RWPE1 (cell line): ENCODE results near the gene S100G.
A peak's percentile ranks its signal among the peaks of the same experiment; 100 is the strongest.

Experiments used
- CTCF ChIA-PET: fragments of 350-600 bp; sonication (Branson Sonifier 250); formaldehyde crosslinking; extraction: SDS; loops from one replicate; lab custom pipeline; 2021; lab: Yijun Ruan, JAX
- POLR2A ChIA-PET: fragments of 400-600 bp; formaldehyde crosslinking; extraction: SDS; loops from one replicate; lab custom pipeline; 2020; ENCODE audit warnings: antibody characterized with exemption; ENCODE audit not compliant: low non-redundant PET; lab: Yijun Ruan, JAX
- DNase-seq: peaks from one replicate; pipeline ENCODE4 v3.0.0; 2012; ENCODE audit warnings: low spot score
- H3K27ac ChIP-seq: fragments of 450-650 bp; 2 replicates; pipeline ENCODE4 v1.5.1; 2017
- CTCF ChIP-seq: fragments of 450-650 bp; conservative IDR thresholded peaks from 2 replicates; pipeline ENCODE4 v1.5.1; 2017; ENCODE audit warnings: low read depth, mild to moderate bottlenecking

Gene S100G

GRCh38 chrX:16633754-16634153 lies 16.2 kb upstream of the S100G start:
- no peak overlapping the region for H3K27ac ChIP-seq
- no peak for DNase-seq
- no peak for TF ChIP-seq CTCF
- ChIA-PET POLR2A (no interaction called here), CTCF (no interaction called here)

DNA sequence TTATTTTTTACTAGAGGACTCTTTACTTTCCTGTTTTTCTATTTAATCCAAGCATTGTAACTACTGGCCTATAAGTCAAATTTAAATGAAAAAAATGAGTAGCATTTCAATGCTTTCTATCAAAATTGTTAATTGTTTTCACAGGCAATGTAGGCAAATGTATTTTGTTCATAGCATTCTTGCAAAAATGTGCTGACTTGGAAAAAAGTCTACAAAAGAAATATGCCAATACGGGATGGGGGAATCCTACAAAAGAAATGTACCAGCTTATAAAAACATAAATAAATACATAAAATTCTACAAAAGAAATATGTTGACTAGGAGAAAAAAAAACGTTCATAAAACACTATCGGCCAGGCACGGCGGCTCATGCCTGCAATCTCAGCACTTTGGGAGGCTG lies 14.9 kb upstream of the S100G start:
- TF ChIP-seq CTCF: no peak
- CTCF ChIA-PET: no interaction called here
- POLR2A ChIA-PET: no interaction called here
- no peak for DNase-seq
- H3K27ac ChIP-seq: no peak overlapping the region

DNA sequence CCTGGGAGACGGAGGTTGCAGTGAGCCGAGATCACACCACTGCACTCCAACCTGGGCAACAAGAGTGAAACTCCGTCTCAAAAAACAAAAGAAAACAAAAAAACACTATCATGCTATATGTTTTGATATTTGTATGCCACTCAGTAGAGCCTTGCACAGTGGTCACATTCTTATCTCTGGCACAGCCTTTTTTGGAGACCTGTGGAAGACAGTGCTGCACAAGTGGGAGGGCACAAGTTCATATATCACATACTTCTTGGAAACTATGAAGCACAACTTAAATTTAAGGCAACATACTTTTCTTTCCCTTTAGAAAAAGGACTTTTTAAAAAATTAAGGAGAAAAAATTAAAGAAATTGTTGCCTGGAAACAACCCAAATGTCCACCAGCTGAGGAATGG lies 14.4 kb upstream of the S100G start:
- CTCF ChIA-PET: no interaction called here
- POLR2A ChIA-PET: no interaction called here
- no peak for TF ChIP-seq CTCF
- no peak overlapping the region for H3K27ac ChIP-seq
- DNase-seq: no peak

DNA sequence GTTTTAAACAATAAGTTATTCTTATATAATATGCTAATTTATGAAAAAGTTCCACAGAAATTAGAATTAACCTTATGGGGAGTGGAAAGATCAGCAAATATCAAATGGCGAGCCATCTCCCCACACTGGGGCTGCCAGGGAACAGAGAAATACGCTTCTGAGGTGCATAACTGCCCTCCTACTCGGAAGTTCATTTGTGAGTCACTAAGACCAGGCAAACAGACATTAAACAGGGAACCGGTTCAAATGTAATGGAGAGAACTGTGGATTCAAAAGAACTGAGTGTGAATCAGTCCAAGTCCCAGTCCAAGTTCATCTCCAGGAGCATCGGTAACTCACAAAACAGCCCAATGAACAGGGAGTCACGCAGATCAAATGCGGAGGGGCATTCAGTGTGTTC lies 11.4 kb upstream of the S100G start:
- CTCF ChIA-PET: no interaction called here
- POLR2A ChIA-PET: no interaction called here
- H3K27ac ChIP-seq: no peak overlapping the region
- no peak for DNase-seq
- no peak for TF ChIP-seq CTCF

DNA sequence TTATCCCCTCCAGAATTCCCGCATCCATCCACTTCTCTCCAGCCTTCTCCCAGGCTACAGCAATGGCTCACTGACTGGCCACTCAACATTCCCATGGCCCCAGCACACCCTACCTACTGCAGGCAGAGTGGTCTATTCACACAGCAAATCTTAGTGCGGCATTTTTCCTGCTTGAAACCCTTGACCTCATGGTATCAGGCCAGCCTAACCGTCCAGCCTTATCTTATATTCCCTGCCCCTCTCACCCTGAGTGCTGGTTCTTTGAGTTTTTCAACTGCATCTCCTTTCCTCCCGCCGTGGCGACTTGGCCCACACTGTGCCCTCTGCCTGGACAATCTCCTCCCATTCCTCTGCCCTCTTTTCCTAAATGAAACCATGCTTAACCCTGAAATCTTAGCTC lies 10.0 kb upstream of the S100G start:
- ChIA-PET POLR2A (no interaction called here), CTCF (no interaction called here)

DNA sequence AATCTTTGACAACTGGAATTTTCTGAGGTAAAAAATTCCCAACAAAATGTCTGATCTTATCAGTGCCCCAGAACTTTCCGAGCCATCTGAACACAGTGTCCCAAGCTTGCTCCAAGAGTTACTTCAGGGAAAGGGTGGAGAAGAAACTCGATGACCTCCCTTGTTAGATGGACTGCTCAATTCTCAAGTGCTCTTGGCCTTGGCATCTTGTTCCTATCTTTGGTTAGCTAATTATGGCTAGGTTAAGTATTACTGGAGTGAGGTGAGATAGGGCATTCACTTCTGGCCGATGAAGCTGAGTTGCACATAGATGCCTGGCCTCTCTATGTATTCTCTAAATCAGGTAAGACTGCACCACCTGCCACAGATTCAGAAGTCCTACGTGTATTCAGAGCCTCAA lies 9.1 kb upstream of the S100G start:
- DNase-seq: no peak
- no peak for TF ChIP-seq CTCF
- CTCF ChIA-PET: no interaction called here
- POLR2A ChIA-PET: no interaction called here
- H3K27ac ChIP-seq: no peak overlapping the region

More for the DNA sequence above, 10.0 kb upstream of the S100G start:
- TF ChIP-seq CTCF: no peak
- no peak overlapping the region for H3K27ac ChIP-seq
- DNase-seq: no peak

GRCh38 chrX:16643176-16643575 lies 6.8 kb upstream of the S100G start:
- peak overlapping the region; percentile 44 for H3K27ac ChIP-seq
- DNase-seq: peak; percentile 9
- TF ChIP-seq CTCF: no peak
- POLR2A ChIA-PET: no interaction called here
- CTCF ChIA-PET: no interaction called here
